DMS153 treated with DMSO at 0.1 percent for 48 hours (cell line): Measurements from ENCODE around the gene ABHD4.
"Not testable (repeated sequence)": the region's sequence is repeated elsewhere in the genome, so short reads cannot be mapped to it uniquely, and the experiment has no call there.

Experiments
- DNase-seq: peaks from one replicate; lab custom pipeline; 2025; ENCODE audit not compliant: unreplicated experiment; lab: John Stamatoyannopoulos, UW

Gene ABHD4

DNA sequence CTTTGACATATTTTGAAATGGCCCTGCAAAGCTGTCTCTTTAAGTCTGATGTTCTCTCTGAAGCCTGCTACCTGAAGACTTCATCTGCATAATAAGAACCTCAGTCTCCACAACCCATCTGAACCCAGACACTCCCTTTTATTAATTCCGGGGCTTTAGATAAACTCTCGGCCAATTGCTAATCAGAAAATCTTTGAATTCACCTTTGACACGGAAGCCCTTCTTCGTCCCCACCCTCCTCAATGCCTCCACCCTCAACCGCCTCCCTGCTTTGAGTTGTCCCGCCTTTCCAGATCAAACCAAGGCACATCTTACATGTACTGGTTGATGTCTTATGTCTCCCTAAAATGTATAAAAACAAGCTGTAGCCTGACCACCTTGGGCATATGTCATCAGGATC is 28.5 kb downstream of the ABHD4 start:
- no peak for DNase-seq

DNA sequence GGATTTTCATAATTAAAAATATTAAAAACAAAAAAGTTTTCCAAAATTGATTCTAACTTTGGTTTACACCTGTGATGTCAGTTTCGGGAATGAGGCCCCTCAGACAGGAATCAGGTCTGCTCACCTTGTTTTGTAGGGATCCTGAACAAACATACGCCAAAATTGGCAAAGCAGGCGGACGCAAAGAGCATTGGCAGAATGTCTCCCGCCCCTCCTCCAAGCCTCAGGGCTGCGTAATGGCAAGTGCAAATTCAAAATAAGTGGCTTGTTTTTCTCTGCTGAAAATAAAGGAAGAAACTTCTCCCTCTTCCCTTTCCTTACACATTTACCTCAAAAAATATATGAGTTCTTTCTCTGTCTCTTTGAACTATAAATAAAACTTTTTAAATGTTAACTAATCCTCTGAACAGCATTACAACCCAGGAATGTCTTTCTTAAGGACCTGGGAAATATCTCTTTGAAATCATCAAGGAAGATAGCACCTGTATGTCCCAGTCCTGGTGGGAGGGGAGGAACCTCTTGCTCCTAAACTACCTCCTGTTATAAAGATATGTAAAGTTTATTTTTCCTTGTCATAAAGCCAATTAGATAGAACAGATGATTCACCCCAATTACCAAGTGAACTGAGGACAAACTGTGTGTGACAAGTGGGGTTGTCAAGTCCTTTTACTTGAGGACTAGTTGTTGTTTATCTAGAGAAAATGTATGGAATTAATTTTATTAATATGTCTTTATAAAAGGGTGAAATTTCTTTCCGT is 29.6 kb downstream of the ABHD4 start:
- no peak for DNase-seq

DNA sequence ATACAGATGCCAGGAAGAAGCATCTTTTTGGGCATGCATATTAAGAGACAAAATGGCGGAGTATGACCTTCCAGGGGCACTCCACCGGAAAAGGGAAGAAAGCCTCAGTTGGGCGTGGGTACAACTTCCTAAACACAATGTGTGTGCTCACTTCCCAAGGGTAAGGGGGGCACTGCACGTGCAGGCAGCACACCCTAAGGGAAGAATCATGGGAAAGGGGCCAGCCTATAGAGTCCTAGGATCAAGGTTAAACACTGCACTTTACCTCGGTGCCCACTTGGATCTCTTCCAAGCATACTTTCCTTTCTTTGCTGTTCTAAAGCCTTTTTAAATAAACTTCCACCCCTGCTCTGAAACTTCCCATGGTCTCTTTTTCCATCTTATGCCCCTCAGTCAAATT is 31.3 kb downstream of the ABHD4 start:
- no peak for DNase-seq

DNA sequence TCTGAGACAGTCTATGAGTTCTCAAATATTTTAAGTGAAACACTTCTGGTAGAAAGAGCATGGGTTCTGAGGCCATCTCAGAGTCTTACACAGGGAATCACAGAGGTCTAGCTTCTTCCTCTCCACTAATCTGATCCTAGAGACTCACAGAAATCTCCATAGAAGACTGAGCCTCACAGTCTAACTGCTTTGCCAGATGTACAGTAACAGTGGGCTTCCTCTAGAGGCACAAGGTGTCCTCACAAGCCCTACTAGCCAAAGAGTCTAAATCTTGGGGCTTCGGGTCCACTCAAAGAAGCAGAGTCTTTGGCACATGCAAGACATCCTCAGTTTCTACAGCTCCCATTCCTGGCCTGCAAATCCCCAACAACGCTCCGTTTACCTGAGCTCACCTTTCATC is 32.0 kb downstream of the ABHD4 start:
- no peak for DNase-seq

DNA sequence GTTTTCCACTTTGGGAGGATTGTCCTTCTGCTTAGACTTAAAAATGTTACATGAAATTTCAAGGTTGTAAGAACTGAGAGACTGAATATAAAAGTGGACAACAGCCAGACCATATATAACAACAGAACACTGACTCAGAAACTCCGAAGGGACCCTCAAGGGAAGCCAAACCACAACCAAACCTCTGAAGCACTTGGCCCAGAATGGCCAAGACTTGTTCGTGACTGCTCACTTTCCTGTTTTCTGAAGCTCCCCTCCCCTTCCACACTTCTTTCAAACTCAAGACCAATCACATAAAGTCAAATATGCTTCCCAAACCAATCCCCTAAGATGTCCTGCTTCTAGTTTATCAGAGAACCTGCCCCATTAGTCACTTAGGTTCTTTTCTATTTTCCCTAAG is 32.4 kb downstream of the ABHD4 start:
- no peak for DNase-seq

DNA sequence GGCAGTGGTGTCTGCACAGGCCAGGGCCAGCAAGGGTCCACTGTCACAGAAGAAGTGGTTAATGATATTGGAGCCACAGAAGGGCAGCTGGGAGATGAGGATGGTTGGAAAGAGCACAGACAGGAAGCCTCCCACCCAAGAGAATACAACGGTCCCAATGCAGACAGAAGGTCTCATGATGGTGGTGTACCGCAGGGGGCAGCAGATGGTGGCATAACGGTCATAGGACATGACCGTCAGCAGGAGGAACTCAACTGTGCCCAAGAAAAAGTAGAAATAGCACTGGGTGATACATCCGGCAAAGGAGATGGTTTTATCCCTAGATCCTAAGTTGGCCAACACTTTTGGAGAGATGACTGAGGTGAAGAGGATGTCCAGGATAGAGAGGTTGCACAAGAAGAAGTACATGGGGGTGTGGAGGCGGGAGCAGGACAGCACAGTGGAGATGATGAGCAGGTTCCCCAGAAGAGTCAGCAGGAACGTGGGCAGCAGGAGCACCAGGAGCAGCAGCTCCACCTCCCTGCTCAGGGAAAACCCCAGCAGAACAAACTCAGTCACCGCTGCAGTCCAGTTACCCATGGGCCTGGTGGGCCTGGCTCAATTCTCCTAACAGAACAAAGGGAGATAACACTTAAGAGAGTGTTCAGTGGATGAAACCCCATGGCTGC is 36.3 kb downstream of the ABHD4 start:
- no peak for DNase-seq

DNA sequence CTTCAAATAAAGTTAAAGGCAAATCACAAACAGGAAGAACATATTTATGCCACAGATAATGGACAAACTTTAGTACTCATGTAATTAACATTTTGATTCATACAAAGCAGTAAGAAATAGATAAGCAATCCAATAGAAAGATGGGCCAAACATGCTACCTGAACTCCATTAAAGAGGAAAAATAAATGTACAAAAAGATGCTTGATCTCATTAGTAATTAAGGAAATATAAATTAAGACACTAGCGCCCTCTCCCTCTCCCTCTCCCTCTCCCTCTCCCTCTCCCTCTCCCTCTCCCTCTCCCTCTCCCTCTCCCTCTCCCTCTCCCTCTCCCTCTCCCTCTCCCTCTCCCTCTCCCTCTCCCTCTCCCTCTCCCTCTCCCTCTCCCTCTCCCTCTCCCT is 37.9 kb downstream of the ABHD4 start:
- DNase-seq = not testable (repeated sequence)

DNA sequence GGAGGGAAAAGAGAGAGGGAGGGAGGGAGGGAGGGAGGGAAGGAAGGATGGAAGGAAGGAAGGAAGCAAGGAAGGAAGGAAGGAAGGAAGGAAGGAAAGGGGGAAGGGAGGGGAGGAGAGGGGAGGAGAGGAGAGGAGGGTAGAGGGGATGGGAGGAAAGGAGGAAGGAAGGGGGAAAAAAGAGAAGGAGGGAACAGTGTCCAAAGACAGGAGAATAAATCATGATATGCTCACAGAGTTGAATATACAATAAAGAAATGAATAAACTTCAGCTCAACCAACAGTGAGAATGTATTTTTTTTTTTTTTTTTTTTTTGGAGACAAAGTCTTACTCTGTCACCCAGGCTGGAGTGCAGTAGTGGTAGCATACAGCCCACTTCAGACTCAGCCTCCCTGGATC is 42.1 kb downstream of the ABHD4 start:
- DNase-seq = no peak

DNA sequence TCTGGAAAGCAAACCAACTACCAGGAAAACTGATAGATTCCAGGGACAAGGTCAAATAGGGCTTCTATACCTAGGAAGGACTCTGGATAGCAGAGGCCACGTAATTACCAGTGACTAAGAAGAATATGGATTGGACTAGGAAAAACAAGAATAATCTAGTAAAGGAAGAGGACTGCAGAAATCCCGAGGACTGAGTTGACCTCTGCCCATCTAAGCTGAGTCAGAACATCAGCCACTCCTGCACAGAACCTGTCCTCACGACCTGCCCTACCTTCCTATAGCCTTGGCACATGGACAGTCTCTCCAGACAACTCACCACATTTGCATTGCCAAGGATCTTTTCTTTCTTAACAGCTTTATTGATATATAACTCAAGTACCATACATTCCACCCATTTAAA is 43.7 kb downstream of the ABHD4 start:
- no peak for DNase-seq

DNA sequence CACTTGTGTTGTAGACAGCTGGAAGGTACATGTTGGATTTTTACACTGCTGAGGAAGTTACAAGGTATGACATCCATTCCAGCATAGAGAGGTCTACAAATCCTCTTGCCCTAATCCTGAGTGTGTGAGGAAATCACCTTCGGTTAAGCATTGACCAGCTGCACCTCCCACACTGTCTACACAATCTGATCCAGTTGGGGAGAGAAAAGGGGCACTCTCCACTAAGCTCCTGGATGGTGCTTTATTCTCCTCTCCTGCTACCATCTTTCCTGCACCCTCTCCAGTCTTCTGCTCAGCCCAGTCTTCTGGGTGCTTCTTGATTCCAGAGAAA is 46.2 kb downstream of the ABHD4 start, which contains the start of gene OR6J1:
Gene OR6J1 (minus strand): TSS at position 48 of the 331 bp plus-strand sequence. CDS start 9,541 bp downstream, outside the sequence.
- DNase-seq = no peak

DNA sequence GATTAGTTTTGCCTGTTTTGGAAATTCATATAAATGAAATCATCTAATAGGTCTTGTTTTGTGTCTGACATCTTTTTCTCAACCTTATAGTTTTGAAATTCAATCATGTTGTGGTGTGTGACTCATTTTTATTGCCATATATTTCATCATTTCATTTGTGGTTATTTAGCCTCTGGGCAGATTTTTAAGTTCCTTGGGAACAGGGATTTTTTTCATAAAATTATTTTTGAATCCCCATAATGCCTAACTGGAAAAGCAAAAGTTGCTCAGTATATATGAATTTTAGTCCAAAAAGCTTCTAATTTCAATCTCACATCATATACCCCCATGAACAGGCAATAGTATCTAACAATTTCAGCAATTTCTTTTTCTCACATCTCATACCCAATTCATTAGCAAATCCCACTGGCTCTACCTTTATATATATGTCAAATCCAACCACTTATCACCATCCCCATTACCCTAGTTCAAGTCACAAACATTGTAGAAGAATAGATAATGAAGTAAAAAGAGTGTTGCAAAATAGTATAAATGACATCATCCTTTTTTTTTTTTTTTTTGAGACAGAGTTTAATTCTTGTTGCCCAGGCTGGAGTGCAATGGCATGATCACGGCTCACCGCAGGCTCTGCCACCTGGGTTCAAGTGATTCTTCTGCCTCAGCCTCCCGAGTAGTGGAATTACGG is 48.6 kb downstream of the ABHD4 start:
- no peak for DNase-seq

DNA sequence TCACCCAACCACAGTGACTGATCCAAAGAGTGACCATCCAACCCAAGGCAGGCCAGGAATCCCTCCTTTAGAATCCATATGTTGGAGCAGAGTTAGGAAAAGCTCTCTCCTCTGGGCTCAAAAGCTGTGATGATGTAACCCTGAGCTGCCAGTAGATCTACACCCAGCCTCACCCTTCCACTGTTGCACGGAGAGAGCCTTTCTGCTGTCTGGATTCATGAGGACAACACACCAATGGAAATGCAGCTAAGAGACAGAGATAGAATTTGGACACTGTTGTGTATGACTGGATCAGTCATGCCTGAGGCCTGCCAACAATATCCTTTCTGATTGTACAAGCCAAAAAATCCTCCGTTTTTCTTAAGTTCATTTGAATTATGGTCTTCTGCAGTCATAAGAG is 50.4 kb downstream of the ABHD4 start:
- no peak for DNase-seq

DNA sequence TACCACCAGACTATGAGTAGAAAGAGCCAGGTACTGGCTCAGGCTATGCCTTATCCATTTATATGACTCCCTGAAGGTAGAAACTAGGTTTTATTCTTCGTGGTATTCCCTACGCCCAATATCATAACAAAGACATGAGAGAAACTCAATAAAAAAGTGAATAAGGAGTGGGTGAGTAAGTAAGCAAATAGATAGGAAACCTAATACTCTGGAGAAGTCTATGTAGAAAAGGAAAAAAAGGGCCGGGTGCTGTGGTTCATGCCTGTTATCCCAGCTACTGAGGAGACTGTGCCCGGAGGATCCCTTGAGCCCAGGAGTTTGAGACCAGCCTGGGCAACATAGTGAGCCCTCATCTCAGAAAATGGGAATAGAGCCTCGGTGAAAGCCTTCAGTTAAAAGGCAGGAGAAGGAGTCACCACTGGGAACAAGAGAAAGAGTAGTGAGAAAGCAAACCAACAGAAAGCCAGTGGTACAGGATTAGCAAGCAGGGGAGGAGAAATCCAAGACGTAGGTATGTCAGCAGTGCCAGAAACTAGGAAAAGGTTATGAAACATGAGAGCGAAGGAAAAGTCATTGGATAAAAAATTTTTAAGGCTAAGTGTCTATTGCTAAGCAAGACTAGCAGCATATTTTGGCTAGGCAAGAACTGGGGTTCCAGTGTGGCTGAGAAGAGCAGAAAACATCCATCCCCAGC is 52.1 kb downstream of the ABHD4 start:
- no peak for DNase-seq

DNA sequence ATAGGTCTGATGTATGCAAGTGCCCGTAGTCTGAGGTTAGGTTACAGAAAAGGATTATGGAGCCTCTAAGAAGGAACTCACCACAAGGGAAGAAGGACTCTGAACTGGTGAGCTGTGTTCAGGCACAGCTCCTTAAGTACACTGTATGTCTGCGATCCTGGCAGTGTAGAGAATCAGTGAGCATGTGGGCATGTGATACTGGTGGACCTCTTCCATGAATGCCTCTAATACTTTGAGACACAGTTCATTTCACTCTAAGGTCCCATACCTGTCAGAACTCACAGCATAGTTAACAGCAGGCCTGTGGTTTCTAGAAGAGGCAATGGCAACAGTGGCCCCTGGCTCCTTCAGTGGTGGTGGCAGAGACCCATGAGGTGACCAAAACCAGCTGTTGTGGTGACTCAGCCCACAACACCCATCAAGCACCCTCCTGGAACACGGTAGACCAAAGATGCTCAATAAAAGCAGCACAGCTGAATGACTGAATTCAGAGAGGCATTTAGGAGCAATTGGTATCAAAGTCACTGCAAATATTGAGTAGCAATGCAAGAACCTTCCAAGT is 52.9 kb downstream of the ABHD4 start:
- DNase-seq = no peak

DNA sequence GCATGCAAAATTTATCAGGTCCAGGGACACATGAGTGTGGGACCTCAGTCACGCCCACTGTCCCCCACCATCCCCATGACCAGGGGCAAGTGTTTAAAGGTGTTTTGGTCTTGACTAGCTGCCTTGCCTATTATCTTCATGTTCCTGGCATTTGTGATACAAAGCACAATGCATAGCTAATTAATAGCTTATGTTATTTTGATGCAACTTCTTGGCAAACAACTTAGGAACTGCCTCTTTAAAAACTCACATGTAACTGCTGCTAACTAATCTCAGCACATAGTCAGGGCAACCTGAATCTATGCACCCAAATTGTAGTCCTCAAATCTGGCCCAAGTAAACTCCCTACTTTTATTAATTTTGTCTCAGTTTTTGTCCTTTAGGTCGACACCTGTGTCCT is 53.5 kb downstream of the ABHD4 start:
- no peak for DNase-seq

DNA sequence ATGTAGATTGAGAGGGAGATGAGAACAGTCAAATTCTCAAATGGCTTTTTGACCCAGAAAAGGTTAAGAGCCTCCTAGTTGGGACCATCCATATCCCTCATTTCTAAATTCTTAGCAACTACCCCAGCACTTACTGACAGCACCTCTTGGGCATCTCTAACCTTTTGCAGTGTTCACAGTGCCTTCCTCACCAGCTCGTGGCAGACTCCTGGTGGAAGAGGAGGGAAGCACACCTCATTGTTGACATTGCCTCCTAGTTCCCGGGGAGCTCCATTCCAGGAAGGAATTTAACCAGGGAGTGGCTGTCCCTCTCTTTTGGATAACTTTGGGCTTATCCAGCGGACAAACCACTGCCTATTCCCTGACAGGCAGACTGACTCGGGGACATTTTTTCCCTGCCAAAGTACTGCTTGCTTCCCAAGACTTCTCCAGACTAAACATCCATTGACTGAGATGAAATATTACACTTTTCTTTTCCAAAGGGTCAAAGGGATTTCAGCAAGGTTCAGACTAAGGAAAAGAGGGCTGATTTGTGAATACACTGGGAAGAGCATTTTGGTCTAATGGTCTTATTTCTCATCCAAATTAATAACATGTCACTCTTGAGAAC is 55.0 kb downstream of the ABHD4 start:
- peak; percentile 50 for DNase-seq

DNA sequence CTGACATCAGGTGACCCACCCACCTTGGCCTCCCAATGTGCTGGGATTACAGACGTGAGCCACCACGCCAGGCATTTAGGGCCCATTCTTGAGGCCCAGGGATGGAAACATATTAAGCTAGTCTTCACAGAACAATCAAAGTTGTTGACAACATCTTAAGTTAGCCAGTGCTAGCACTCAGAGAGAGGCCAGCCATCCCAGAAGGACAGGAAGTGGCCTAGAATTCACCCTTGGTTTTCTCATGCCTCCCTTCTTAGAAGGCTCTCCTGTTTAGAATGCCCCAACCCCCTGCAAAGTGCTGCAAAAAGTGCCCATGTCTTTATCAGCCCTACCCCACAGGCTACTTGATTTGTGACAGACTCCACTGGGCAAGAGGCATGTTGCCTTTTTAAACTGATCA is 58.1 kb downstream of the ABHD4 start:
- no peak for DNase-seq

DNA sequence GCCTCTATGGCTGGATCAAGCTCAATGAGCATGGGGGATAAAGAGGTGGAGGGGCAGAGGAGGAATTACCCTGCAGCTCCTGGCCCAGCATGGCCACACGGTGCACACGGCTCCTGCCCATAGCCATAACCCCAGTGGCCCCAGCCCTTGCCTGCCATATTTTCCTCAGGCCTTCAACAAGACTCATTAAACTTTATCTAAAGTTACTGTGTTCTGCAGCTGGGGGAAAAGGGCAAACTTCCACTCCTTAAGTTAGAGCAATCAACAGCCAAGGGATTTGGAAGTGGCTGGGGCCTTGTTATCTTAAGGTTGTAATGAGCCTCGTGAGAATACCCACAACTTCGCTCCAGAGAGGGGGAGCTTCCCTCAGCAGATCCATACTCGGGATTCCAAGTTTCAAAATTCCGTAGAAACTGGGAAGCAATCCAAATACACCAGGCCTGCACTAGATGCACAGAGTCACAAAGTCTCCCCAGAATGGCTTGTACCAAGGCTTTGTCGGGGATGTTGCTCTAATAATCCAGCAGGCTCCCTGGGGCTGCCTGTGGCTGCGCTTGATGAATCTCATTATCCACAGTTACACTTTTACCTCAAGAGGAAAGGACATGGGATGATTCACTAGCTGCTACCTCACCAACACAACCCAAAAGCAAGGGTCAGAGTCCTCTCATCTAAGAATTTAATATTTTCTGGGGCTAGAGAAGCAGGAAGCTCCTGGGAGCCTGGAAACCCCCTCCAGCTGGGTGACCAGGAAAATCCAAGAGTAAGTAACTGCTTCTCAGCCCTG is 59.0 kb downstream of the ABHD4 start:
- DNase-seq = no peak

DNA sequence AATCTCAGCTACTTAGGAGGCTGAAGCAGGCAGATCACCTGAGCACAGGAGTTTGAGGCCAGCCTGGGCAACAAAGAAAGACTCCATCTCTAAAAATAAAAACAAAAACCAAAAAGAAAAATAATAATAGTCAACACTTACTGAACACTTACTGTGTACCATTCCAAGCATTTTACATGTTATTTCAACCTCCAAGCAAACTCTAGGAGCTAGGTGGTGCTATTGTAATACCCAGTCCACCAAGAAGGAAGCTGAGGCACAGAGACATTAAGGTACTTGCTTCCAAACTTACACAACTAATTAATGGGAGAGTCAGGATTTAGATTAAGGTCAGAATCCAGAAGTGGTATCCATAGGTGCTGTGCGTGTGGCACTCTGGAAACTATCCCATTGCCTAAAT is 59.8 kb downstream of the ABHD4 start:
- peak; percentile 4 for DNase-seq

DNA sequence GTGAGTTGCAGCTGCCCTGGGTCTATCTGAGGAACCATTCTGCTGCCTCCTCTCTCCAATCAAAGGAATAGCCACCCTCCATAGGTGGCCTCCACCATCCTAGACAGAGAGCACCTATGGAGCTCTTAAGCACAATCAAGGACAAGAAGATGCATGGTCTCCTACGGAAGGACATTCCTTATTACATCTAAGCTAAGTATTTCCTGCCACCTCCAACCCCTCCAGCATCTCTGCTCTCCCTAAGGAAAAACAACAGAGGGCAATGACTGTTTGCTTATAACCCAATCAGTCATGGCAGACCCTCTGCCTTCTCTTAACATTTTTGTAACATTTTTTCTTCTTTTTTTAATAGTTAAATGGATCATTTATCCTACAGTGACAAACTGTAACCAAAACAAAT is 60.8 kb downstream of the ABHD4 start:
- DNase-seq = no peak
